ENCODE data around the gene AFF1. TPM values are rescaled to one million over a fixed set of nuclear protein-coding genes. Genes with fewer than 3 reads are reported as not detected.

Gene AFF1
- total RNA-seq, 1 donor from 2014 or later: 99.9 TPM

DNA sequence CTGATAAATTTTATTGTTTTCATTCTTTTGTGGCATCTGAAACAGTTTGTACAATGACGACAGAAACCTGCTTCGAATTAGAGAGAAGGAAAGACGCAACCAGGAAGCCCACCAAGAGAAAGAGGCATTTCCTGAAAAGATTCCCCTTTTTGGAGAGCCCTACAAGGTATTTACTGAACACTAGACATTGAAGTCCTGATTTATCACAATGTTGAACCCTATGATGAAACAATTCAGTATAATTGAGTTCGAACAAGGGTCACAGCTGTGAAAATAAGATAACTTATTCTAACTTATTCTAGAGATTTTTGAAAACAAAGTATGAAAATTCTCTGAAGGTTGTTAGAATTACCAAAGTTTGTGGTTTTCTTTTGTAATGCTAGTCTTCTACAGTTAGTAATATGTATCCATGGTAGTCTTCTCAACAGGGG is 111.3 kb downstream of the AFF1 start:
- no peak for TF ChIP-seq POLR2AphosphoS5 (IDR thresholded peaks at IDR 0.05; ENCODE audit: insufficient read depth in 1 of 2, low read depth in 1 of 2)
- no peak for TF ChIP-seq POLR2A (IDR thresholded peaks at IDR 0.05)
- TF ChIP-seq, protein P1, sequence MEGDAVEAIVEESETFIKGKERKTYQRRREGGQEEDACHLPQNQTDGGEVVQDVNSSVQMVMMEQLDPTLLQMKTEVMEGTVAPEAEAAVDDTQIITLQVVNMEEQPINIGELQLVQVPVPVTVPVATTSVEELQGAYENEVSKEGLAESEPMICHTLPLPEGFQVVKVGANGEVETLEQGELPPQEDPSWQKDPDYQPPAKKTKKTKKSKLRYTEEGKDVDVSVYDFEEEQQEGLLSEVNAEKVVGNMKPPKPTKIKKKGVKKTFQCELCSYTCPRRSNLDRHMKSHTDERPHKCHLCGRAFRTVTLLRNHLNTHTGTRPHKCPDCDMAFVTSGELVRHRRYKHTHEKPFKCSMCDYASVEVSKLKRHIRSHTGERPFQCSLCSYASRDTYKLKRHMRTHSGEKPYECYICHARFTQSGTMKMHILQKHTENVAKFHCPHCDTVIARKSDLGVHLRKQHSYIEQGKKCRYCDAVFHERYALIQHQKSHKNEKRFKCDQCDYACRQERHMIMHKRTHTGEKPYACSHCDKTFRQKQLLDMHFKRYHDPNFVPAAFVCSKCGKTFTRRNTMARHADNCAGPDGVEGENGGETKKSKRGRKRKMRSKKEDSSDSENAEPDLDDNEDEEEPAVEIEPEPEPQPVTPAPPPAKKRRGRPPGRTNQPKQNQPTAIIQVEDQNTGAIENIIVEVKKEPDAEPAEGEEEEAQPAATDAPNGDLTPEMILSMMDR (IDR thresholded peaks at IDR 0.05): no peak
- intact Hi-C loops (cut with DNase I): no loop called here
- no peak for DNase-seq (ENCODE audit: extremely low spot score in 2 of 2)
- H3K4me1 ChIP-seq: peaks cover 78% of the 10 kb centered on the region
- H3K27me3 ChIP-seq: no peaks in the 10 kb centered on the region
- peak overlapping the region; percentile 84 for H3K27ac ChIP-seq
- H3K36me3 ChIP-seq: peaks cover 0 to 13% of the 10 kb centered on the region in 2 donors
- no peak overlapping the region for H3K4me3 ChIP-seq
- H3K9me3 ChIP-seq: no peaks in the 10 kb centered on the region

DNA sequence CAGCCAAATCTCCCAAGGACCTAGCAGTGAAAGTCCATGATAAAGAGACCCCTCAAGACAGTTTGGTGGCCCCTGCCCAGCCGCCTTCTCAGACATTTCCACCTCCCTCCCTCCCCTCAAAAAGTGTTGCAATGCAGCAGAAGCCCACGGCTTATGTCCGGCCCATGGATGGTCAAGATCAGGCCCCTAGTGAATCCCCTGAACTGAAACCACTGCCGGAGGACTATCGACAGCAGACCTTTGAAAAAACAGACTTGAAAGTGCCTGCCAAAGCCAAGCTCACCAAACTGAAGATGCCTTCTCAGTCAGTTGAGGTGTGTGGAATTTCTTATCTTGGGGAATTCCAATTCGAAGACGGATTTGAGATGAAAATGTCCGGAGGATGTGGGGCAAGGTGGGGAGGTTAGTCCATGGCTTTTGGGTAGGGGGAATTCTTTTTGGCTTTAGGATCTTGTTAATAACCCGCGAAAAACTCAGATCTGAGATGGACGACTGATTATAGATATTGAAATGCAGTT is 112.5 kb downstream of the AFF1 start:
- Histone ChIP-seq H3K4me3 (no peak overlapping the region), H3K36me3 (peaks cover 0 to 13% of the 10 kb centered on the region in 2 donors), H3K9me3 (no peaks in the 10 kb centered on the region), H3K4me1 (peaks cover 67% of the 10 kb centered on the region), H3K27me3 (no peaks in the 10 kb centered on the region), H3K27ac (peak overlapping the region; percentile 84)
- TF ChIP-seq, protein P1 (IDR thresholded peaks at IDR 0.05): no peak
- TF ChIP-seq POLR2A (IDR thresholded peaks at IDR 0.05) (no peak), POLR2AphosphoS5 (IDR thresholded peaks at IDR 0.05; ENCODE audit: insufficient read depth in 1 of 2, low read depth in 1 of 2) (no peak)
- no peak for DNase-seq (ENCODE audit: extremely low spot score in 2 of 2)
- intact Hi-C loops (cut with DNase I): no loop called here

DNA sequence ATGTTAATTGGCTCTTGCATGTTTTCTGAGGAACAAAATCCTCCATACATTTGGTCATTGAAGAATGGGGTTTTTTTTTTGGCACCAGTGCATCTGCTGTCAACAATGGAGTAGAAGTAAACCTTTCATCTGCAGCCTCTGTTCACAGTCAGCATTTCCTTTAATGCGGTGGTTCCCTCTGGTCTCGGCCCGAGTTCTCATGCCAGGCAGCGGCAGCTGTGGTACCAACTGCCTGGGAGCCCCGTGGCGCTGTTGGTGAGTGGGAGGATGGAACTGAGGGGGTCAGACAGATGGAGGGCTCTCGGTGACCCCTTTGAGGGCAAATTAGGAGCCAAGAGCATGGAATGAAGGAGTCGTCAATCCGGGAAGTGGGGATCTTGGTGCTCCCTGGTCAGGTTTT is 114.7 kb downstream of the AFF1 start:
- no peak for DNase-seq (ENCODE audit: extremely low spot score in 2 of 2)
- Histone ChIP-seq H3K4me3 (no peak overlapping the region), H3K27me3 (no peaks in the 10 kb centered on the region), H3K4me1 (peaks cover 67% of the 10 kb centered on the region), H3K36me3 (peaks cover 0 to 13% of the 10 kb centered on the region in 2 donors), H3K9me3 (no peaks in the 10 kb centered on the region), H3K27ac (no peak overlapping the region)
- TF ChIP-seq POLR2A (IDR thresholded peaks at IDR 0.05): no peak
- TF ChIP-seq, protein P1 (IDR thresholded peaks at IDR 0.05): no peak
- no peak for TF ChIP-seq POLR2AphosphoS5 (IDR thresholded peaks at IDR 0.05; ENCODE audit: insufficient read depth in 1 of 2, low read depth in 1 of 2)
- intact Hi-C loops (cut with DNase I): no loop called here

DNA sequence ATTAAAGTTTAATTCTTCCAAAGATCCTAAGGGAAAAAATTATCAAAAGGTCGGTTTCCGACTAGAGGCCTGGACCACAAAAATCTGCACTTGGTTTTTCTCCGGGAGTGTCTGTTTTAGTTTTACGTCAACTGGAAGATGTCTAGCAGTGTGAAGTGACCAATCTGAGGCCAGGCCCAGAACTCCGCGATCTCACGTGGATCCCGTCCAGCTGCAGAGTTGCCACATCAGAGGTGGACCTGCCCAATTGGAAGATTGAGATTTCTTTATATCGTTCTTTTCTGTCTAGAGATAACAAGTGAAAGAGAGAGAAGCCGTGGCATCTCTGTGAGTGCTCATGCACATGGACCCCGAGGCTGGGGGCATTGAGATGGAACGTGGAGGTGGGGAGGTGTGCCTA is 115.8 kb downstream of the AFF1 start:
- intact Hi-C loops (cut with DNase I): no loop called here
- DNase-seq (ENCODE audit: extremely low spot score in 2 of 2): no peak
- Histone ChIP-seq H3K4me3 (no peak overlapping the region), H3K27me3 (no peaks in the 10 kb centered on the region), H3K4me1 (peaks cover 67% of the 10 kb centered on the region), H3K36me3 (peaks cover 0 to 13% of the 10 kb centered on the region in 2 donors), H3K9me3 (no peaks in the 10 kb centered on the region), H3K27ac (no peak overlapping the region)
- TF ChIP-seq POLR2A (IDR thresholded peaks at IDR 0.05) (no peak), POLR2AphosphoS5 (IDR thresholded peaks at IDR 0.05; ENCODE audit: insufficient read depth in 1 of 2, low read depth in 1 of 2) (no peak)
- TF ChIP-seq, protein P1 (IDR thresholded peaks at IDR 0.05): no peak

DNA sequence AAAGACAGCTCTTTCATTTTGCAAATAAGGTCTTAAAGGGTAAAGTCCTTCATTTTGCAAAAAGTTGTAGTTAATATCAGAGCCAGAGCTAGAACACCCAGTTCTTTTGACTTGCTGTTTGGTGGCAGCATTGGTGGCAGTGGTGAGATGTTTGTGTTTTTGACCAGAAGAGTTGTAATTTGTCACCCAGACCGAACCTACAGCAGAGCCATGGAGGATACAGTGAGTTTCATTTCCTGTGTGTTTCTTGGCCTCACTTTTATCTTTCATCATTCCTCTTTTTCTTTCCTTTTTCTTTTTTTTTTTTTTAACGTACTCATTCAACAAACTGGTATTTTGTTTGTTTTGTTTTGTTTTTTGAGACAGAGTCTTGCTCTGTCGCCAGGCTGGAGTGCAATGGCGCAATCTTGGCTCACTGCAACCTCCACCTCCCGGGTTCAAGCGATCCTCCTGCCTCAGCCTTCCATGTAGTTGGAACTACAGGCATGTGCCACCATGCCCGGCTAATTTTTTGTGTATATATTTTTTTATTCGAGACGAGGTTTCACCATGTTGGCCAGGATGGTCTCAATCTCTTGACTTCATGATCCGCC is 116.4 kb downstream of the AFF1 start:
- H3K9me3 ChIP-seq: no peaks in the 10 kb centered on the region
- intact Hi-C loops (cut with DNase I): no loop called here
- H3K4me1 ChIP-seq: peaks cover 67% of the 10 kb centered on the region
- H3K4me3 ChIP-seq: no peak overlapping the region
- DNase-seq (ENCODE audit: extremely low spot score in 2 of 2): no peak
- no peak overlapping the region for H3K27ac ChIP-seq
- no peaks in the 10 kb centered on the region for H3K27me3 ChIP-seq
- H3K36me3 ChIP-seq: peaks cover 0 to 13% of the 10 kb centered on the region in 2 donors
- TF ChIP-seq POLR2A (IDR thresholded peaks at IDR 0.05) (no peak), POLR2AphosphoS5 (IDR thresholded peaks at IDR 0.05; ENCODE audit: insufficient read depth in 1 of 2, low read depth in 1 of 2) (no peak)
- TF ChIP-seq, protein P1 (IDR thresholded peaks at IDR 0.05): no peak
